ENCODE measurements around the gene PANK4.

DNA sequence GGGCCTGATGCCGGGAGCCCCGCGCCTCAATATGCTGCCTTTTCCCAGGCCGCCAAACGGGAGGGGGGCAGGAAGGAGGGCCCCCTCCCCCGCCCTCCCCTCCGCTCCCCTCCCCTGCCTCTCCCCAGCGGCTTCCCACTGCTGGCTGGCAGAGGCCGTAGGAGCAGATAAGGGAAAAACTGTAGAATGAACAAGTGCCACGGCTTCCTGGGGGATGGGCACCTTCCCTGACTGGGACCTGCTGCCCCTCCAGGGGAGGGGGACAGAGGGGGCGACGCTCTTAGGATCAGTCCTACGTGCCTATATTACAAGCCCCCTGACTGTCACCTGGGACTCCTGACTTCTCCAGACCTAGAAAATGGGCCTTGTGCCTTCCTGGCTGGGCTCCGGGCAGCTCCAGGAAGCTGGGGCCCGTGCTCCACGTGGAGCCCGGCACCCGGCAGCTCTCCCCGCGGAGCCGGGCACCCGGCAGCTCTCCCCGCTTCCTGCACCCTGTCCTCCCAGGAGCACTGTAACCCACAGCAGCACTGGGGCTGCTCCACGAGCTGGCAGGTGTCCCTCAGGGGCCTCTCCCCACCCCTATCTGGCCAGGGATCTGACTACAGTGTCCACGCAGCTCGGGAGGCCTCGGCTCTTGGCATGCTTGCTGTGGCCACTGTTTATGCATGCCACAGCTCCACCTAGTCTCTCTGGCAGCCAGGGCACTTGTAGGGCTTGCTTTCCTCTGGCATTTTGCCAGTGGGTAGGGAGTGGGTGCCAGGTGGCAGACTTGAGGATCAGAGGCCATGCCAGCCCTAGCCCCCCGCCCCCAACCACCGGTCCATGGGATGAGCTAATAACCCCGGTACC lies 4.3 kb upstream of the PANK4 start:
- TF ChIP-seq POLR2A (IDR thresholded peaks at IDR 0.05; ENCODE audit: low read length) = no peak
- TF ChIP-seq GATA1 (IDR thresholded peaks at IDR 0.05; ENCODE audit: low read depth, low read length) = no peak

Measured in erythroblast (primary cell).